Naive B cell (primary cell): ENCODE measurements around the gene DNLZ. TPM values are rescaled to one million over a fixed set of nuclear protein-coding genes. Genes with fewer than 3 reads are reported as not detected.

ENCODE experiments used
- ATAC-seq, 2 donors: fragments of 150-1000 bp; cut with Tn5 transposase; 2 replicates each; pipeline ENCODE4 v1.10.0; 2021; ENCODE audit warnings: low read depth in 2 of 2, mild to moderate bottlenecking in 2 of 2, moderate library complexity in 2 of 2
- DNase-seq: peaks from one replicate; pipeline ENCODE4 v3.0.0; 2022
- H3K27ac Mint-ChIP-seq, 6 donors: one replicate each; pipeline ENCODE4 v1.8.0; 2020 to 2022; ENCODE audit warnings: mild to moderate bottlenecking in 6 of 6, mixed read lengths in 6 of 6, moderate library complexity in 5 of 6, inconsistent platforms in 2 of 6
- H3K27me3 Mint-ChIP-seq, 3 donors: one replicate each; pipeline ENCODE4 v1.8.0; 2021 to 2022; ENCODE audit warnings: mixed read lengths in 3 of 3, mild to moderate bottlenecking in 1 of 3
- H3K36me3 Mint-ChIP-seq, 2 donors: one replicate each; pipeline ENCODE4 v1.8.0; 2020 to 2022; ENCODE audit warnings: mixed read lengths in 2 of 2, inconsistent platforms in 1 of 2, mild to moderate bottlenecking in 1 of 2
- H3K4me1 Mint-ChIP-seq, 3 donors: one replicate each; pipeline ENCODE4 v1.8.0; 2020 to 2022; ENCODE audit warnings: mixed read lengths in 3 of 3, inconsistent platforms in 1 of 3, mild to moderate bottlenecking in 1 of 3, moderate library complexity in 1 of 3
- H3K4me3 Mint-ChIP-seq, 8 donors: one replicate each; pipeline ENCODE4 v1.8.0; 2020 to 2022; ENCODE audit warnings: mild to moderate bottlenecking in 8 of 8, mixed read lengths in 8 of 8, moderate library complexity in 8 of 8, inconsistent platforms in 2 of 8
- H3K9me3 Mint-ChIP-seq, 7 donors: one replicate each; pipeline ENCODE4 v1.8.0; 2020 to 2022; ENCODE audit warnings: mixed read lengths in 7 of 7, mild to moderate bottlenecking in 5 of 7, inconsistent platforms in 2 of 7, moderate library complexity in 1 of 7
- polyA plus RNA-seq, 6 donors: library from polyadenylated mRNA; unstranded; fragments of 300-500 nt; fragmentation: Illumina TruSeq; gene quantifications; one replicate each; pipeline ENCODE4 v1.2.3, GENCODE V29; 2021; ENCODE audit warnings: low read depth in 6 of 6

Gene DNLZ
- polyA plus RNA-seq, 6 donors from 2014 or later, result 42.2 to 93.0 (median 57.2) TPM

DNA sequence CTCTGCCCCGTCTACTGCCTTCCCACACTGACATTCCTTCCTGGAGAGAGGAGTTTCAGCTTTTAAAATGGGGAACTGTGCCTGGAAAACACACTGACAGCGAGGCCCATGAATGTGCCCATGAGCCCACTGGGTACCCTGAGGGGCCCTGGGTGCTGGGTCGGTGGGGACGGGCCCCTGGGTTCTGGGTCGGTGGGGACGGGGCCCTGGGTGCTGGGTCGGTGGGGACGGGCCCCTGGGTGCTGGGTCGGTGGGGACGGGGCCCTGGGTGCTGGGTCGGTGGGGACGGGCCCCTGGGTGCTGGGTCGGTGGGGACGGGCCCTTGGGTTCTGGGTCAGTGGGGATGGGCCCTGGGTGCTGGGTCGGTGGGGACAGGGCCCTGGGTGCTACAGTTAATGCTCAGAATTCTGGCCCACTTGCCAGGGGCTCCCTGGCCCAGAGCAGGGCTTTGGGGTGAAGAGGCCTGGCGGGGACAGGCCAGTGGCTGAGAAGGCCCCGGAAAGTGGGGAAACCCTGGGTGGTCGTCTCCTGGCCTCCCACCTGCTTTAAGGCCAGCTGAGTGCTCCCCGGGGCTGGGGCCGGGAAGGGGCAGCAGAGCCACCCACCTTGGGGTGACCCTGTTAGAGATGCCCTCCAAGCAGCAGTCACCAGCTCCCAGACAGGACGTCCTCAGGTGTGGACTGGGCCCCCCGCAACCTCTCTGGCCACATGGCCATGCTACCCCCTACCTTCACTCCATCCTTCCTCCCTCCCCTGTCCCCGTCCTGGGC, 33.7 kb downstream of the DNLZ start:
- ATAC-seq, result no peak
- DNase-seq, result no peak
- H3K4me3 Mint-ChIP-seq, result no peak overlapping the region
- no peaks in the 10 kb centered on the region for H3K36me3 Mint-ChIP-seq
- peak overlapping the region in 1 of 6 donors; percentile 44 for H3K27ac Mint-ChIP-seq
- peaks cover 4 to 9% (median 8%) of the 10 kb centered on the region in 3 donors for H3K4me1 Mint-ChIP-seq
- H3K9me3 Mint-ChIP-seq, result no peaks in the 10 kb centered on the region
- peaks cover 0 to 4% (median 0%) of the 10 kb centered on the region in 3 donors for H3K27me3 Mint-ChIP-seq

GRCh38 chr9:136329211-136329627, 34.3 kb downstream of the DNLZ start:
- ATAC-seq (no peak), DNase-seq (no peak)
- peaks cover 4 to 9% (median 8%) of the 10 kb centered on the region in 3 donors for H3K4me1 Mint-ChIP-seq
- no peak overlapping the region for H3K27ac Mint-ChIP-seq
- H3K27me3 Mint-ChIP-seq, result peaks cover 0 to 4% (median 0%) of the 10 kb centered on the region in 3 donors
- no peaks in the 10 kb centered on the region for H3K36me3 Mint-ChIP-seq
- peak overlapping the region in 4 of 8 donors; percentile 41 to 74 (median 59) for H3K4me3 Mint-ChIP-seq
- H3K9me3 Mint-ChIP-seq, result no peaks in the 10 kb centered on the region

DNA sequence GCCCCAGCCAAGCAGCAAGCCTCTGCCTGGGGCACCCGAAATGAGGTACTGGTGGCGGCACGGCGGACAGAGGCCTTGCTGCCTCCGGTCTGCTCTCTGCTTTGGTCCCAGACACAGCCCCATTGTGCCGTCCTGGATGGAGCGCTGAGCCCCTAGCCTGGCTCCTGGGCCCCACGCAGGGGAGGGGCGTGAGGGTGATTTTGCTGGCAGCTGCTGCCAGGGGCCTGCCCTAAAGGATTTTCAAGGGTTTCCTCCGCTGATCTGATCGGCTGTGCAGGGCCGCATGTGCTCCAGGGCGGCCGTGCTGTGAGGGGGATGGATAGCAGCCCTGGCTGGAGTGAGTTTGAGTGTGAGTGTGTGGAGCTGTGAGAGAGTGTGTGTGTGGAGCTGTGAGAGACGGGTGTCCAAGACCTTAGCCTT, 34.9 kb downstream of the DNLZ start:
- peak overlapping the region; percentile 9 to 81 (median 66) for H3K4me3 Mint-ChIP-seq
- H3K36me3 Mint-ChIP-seq, result no peaks in the 10 kb centered on the region
- H3K4me1 Mint-ChIP-seq, result peaks cover 4 to 9% (median 8%) of the 10 kb centered on the region in 3 donors
- H3K27ac Mint-ChIP-seq, result peak overlapping the region in 2 of 6 donors; percentile 57 to 78
- ATAC-seq (no peak), DNase-seq (no peak)
- H3K9me3 Mint-ChIP-seq, result no peaks in the 10 kb centered on the region
- peaks cover 0 to 4% (median 0%) of the 10 kb centered on the region in 3 donors for H3K27me3 Mint-ChIP-seq

DNA sequence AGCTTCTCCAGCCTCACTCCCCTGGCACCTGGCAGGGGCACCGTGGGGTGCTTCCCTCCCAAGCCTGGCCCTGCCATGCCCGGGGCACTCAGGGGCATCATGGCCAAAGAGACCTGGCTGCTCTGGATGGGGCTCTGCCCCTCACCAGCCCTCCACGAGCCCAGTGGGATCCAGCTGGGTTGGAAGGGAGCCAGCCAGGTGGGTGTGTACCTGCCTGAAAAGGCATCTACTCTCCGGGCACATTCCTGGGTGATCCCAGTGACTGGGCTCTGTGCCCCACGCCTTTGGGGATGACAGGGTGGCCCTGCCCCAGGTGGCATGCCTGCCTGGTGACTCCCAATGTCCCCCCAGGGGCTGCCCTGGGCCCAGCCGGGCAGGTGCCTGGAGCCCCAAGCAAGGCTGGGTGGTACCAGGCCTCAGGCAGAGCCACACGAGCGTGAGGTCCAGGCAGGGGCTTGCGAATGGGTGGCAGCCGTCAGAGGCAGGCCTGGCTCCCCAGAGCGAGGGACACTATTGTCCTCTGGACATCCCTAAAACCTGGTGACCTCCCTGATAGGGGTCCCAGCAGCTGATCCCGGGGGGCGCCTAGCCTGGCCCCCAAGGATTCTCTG, 35.4 kb downstream of the DNLZ start:
- Mint-ChIP-seq H3K27me3 (peaks cover 0 to 4% (median 0%) of the 10 kb centered on the region in 3 donors), H3K9me3 (no peaks in the 10 kb centered on the region), H3K27ac (no peak overlapping the region), H3K4me1 (peaks cover 4 to 9% (median 8%) of the 10 kb centered on the region in 3 donors), H3K36me3 (no peaks in the 10 kb centered on the region), H3K4me3 (peak overlapping the region in 7 of 8 donors; percentile 38 to 81 (median 71))
- DNase-seq, result no peak
- peak; percentile 7 to 12 for ATAC-seq

DNA sequence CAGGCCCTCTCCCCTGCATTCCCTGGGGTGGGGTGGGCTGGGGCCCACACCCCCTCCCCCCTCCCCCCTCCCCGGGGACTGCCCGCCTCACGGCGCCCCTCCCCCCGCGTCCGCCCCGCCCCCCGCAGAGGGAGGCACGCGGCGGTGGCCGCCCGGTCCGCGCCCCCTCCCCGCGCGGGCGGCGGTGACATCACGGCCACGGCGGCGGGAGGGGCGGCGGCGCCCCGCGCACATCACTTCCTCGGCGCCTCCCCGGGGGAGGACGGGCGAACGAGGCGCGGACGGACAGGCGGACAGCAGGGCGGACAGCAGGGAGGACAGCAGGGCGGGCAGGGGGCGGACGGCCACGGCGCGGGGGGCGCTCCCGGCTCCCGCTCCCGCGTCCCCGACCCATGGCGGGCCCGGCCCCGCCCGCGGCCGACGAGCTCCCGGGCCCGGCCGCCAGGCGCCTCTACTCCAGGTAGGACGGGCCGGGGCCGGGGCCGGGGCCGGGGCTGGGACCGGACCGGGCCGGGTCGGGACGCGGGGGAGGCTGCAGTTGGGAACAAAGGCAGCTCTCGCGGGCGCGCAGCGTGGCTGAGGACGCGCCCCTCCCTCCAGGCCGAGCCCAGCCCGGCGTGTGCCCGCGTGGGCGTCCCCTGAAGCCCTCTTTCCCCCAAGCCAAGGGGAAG, 36.1 kb downstream of the DNLZ start, which contains the start of gene GPSM1:
TSS of gene GPSM1 (plus strand) at position 236 of the 671 bp plus-strand sequence. CDS start at position 393, 157 bp downstream.
- H3K9me3 Mint-ChIP-seq, result no peaks in the 10 kb centered on the region
- peaks cover 4 to 9% (median 8%) of the 10 kb centered on the region in 3 donors for H3K4me1 Mint-ChIP-seq
- ATAC-seq, result peak; percentile 59 to 65
- H3K27ac Mint-ChIP-seq, result peak within 1 kb of the TSS in 3 of 6 donors; percentile 29 to 74 (median 47)
- DNase-seq, result peak; percentile 51
- no peaks in the 10 kb centered on the region for H3K36me3 Mint-ChIP-seq
- peak within 1 kb of the TSS; percentile 47 to 87 (median 78) for H3K4me3 Mint-ChIP-seq
- peaks cover 0 to 4% (median 0%) of the 10 kb centered on the region in 3 donors for H3K27me3 Mint-ChIP-seq

DNA sequence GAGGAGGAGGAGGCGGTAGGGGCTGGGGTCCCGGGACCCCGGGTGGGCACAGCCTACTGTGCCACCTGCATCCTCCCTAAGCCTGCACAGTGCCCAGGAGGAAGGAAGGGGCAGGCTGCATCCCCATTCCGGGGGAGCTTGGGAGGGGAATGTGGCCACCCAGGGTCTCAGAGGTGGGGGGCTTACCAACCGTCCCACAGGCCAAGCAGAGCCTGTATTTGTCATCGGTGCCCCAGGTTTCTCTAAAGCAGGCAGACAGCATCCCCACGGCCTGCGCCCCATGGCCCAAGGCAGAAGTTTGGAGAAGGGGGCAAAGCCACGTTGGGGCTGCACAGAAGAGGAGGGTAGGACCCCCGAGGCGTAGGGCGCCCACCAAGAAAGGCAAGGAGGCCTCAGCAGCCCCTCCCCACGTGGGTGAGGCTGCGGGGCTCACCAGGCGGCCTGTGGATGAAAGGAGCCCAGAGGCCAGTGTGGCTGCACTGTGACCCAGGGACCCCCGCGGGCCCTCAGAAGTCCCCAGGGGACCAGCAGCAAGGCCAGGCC, 36.7 kb downstream of the DNLZ start:
- peak; percentile 4 to 17 for ATAC-seq
- Mint-ChIP-seq H3K27ac (peak overlapping the region in 2 of 6 donors; percentile 47 to 74), H3K4me1 (peaks cover 4 to 9% (median 8%) of the 10 kb centered on the region in 3 donors), H3K27me3 (peaks cover 0 to 4% (median 0%) of the 10 kb centered on the region in 3 donors), H3K36me3 (no peaks in the 10 kb centered on the region), H3K9me3 (no peaks in the 10 kb centered on the region), H3K4me3 (peak overlapping the region; percentile 47 to 87 (median 78))
- no peak for DNase-seq

DNA sequence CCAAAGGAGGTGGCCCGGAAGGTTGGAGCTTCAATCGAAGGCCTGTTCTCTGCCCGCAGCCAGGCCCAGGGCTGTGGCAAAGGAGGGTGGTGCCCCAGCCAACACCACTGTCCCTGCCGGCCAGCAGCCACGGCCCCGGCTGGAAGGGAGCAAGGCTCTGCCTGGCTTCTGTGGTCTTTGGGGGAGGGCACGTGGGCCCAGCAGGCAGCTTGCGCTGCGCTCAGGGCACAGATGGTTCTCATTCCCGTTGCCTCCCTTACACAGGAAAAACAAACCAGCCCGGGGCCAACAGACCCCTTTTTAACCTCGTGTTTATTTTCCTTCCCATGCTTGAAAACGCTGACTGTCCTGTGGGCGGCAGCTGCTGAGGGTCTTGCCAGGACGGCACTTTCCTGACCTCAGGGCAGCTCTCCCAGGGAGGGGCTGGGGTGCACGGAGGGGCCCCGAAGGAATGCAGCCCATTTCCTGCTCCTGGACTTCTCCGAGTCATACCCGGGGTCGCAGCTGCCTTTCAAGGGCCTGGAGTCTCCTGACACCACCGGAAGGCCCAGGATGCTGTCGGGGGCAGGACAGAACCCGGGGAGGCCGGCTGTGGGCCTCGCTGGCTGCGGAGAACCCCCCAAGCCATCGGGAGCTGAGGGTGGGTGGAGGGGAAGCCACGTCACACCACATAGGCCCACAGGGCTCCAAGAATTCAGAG, 37.3 kb downstream of the DNLZ start:
- Mint-ChIP-seq H3K4me3 (peak overlapping the region; percentile 9 to 87 (median 76)), H3K27me3 (peaks cover 0 to 4% (median 0%) of the 10 kb centered on the region in 3 donors), H3K9me3 (no peaks in the 10 kb centered on the region), H3K27ac (peak overlapping the region in 1 of 6 donors; percentile 47), H3K4me1 (peaks cover 4 to 9% (median 8%) of the 10 kb centered on the region in 3 donors), H3K36me3 (no peaks in the 10 kb centered on the region)
- ATAC-seq (no peak), DNase-seq (no peak)

- H3K36me3 Mint-ChIP-seq, result no peaks in the 10 kb centered on the region
These were observed 38.2 kb downstream of the DNLZ start for GRCh38 chr9:136325358-136325757.

DNA sequence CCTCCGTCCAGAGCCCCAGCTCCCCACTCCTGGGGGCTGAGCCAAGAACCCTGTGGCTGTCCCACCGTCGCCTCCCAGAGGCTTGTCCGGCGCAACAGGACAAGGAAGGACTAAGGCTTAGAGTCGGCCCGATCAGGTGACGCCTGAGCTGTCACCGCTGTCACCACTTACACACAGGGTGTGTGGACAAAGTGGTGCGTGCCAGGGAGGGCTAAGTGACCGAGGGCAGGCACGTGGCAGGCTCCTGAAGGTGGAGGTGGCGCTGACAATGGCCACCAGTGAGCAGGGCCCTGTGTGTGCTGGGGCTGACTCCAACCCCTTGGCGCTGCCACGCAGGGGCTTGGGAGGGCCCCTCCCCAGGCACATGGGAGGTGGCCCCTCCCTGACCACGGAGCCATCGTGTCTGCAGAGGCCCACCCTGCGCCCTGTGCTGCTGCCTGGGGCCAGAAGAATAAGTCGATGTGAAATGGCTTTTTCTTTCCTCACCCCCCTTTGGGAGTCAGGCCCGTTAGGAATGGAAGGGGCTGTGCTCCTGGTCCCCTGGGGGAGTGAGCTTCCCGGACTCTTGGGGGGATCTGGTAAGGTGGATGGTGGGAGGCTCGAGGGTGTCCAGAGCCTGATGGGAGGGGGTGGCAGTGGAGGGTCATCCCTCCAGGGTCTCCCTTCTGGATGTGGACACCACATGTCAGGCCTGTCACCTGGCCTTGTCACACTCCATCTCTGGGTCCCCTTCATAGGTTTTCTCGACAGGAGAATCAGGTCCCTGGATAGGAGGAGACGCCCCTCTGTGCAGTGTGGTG, 38.8 kb downstream of the DNLZ start:
- Mint-ChIP-seq H3K4me1 (peaks cover 4 to 9% (median 8%) of the 10 kb centered on the region in 3 donors), H3K27me3 (no peaks in the 10 kb centered on the region), H3K4me3 (peak overlapping the region in 1 of 8 donors; percentile 27), H3K27ac (no peak overlapping the region), H3K36me3 (no peaks in the 10 kb centered on the region), H3K9me3 (no peaks in the 10 kb centered on the region)
- no peak for DNase-seq
- ATAC-seq, result no peak

More at GRCh38 chr9:136325358-136325757, 38.2 kb downstream of the DNLZ start:
- H3K27me3 Mint-ChIP-seq, result peaks cover 0 to under 1% (median 0%) of the 10 kb centered on the region in 3 donors
- peaks cover 4 to 9% (median 8%) of the 10 kb centered on the region in 3 donors for H3K4me1 Mint-ChIP-seq
- DNase-seq (no peak), ATAC-seq (no peak)
- H3K9me3 Mint-ChIP-seq, result no peaks in the 10 kb centered on the region
- no peak overlapping the region for H3K27ac Mint-ChIP-seq
- peak overlapping the region in 2 of 8 donors; percentile 21 to 25 for H3K4me3 Mint-ChIP-seq

- Mint-ChIP-seq H3K4me1 (peaks cover under 1 to 4% (median under 1%) of the 10 kb centered on the region in 3 donors), H3K9me3 (no peaks in the 10 kb centered on the region), H3K36me3 (no peaks in the 10 kb centered on the region), H3K27ac (no peak overlapping the region), H3K4me3 (peak overlapping the region in 1 of 8 donors; percentile 30), H3K27me3 (no peaks in the 10 kb centered on the region)
- ATAC-seq (no peak), DNase-seq (no peak)
These were observed 40.2 kb downstream of the DNLZ start for GRCh38 chr9:136323371-136323789.

DNA sequence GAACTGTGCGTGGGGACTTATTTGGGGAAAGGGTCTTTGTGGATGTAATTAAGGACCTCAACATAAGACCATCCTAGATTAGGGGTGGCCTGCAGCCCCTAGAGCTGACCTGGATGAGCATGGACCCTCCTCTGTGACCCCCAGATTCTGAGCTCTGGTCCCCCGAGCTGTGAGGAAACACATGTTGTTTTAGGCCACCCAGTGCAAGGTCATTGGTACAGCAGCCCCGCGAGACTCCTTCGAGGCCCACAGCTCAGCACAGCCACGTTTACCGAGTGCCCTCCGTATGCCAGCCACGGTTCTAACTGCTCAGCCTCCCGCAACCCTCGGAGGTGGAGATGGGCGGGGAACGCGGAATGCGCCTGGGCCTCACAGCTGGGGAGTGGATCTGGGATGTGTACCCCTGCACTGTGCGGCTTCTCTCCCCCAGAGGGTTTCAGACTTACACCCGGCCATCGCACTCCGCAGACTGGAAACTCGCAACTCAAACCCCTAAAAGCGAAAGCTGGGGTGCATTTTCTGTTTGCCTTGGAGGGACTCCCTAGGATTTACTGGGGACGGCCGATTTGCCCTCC, 40.7 kb downstream of the DNLZ start:
- Mint-ChIP-seq H3K4me3 (peak overlapping the region in 2 of 8 donors; percentile 15 to 33), H3K27ac (no peak overlapping the region), H3K9me3 (no peaks in the 10 kb centered on the region), H3K36me3 (no peaks in the 10 kb centered on the region), H3K27me3 (peaks cover 0 to 3% (median 0%) of the 10 kb centered on the region in 3 donors), H3K4me1 (peaks cover 6 to 8% (median 6%) of the 10 kb centered on the region in 3 donors)
- no peak for DNase-seq
- ATAC-seq, result no peak
